OCI-LY7 (cell line): ENCODE data around the gene LY6G6D. TPM values are rescaled to one million over a fixed set of nuclear protein-coding genes. Genes with fewer than 3 reads are reported as not detected.

Experiments
- BruUV-seq: library from RNA; stranded (reverse); fragments of 400-500 nt; replicated peaks from 2 replicates; lab custom pipeline; 2021; lab: Mats Ljungman, UMichigan
- CTCF ChIA-PET: fragments of 300-600 bp; sonication (Branson Sonifier 250); formaldehyde crosslinking; loops from one replicate; lab custom pipeline; 2022; ENCODE audit warnings: antibody characterized with exemption; ENCODE audit not compliant: unreplicated experiment; lab: Charles Lee
- POLR2A ChIA-PET: fragments of 300-600 bp; sonication (Branson Sonifier 250); formaldehyde crosslinking; loops from one replicate; lab custom pipeline; 2022; ENCODE audit warnings: antibody characterized with exemption; lab: Charles Lee
- DNase-seq: peaks from one replicate; pipeline ENCODE4 v3.0.0-alpha.2; 2015; ENCODE audit warnings: low spot score
- H2AFZ ChIP-seq: fragments of 200-600 bp; sonication (generic), shearing (Covaris generic); 2 replicates; pipeline ENCODE4 v1.6.1; 2014; ENCODE audit warnings: mild to moderate bottlenecking, antibody characterized with exemption, low read length, moderate library complexity
- H3K27ac ChIP-seq: fragments of 200-600 bp; sonication (generic); 2 replicates; pipeline ENCODE4 v1.5.1; 2014; ENCODE audit warnings: mixed run types, low read depth, mild to moderate bottlenecking, moderate library complexity, low read length, inconsistent platforms; ENCODE audit not compliant: poor library complexity, severe bottlenecking
- H3K36me3 ChIP-seq: fragments of 200-600 bp; sonication (generic); 2 replicates; pipeline ENCODE4 v1.6.1; 2014; ENCODE audit warnings: mild to moderate bottlenecking, antibody characterized with exemption, low read length, moderate library complexity, mixed read lengths; ENCODE audit not compliant: insufficient read depth
- H3K4me1 ChIP-seq: fragments of 200-600 bp; sonication (generic); 2 replicates; pipeline ENCODE4 v1.5.1; 2014; ENCODE audit warnings: mild to moderate bottlenecking, low read length; ENCODE audit not compliant: insufficient read depth, poor library complexity, severe bottlenecking
- H3K4me2 ChIP-seq: fragments of 200-600 bp; sonication (generic); 2 replicates; pipeline ENCODE4 v1.6.1; 2014; ENCODE audit warnings: mild to moderate bottlenecking, low read length
- H3K4me3 ChIP-seq: fragments of 200-600 bp; sonication (generic); 2 replicates; pipeline ENCODE4 v1.5.1; 2014; ENCODE audit warnings: mild to moderate bottlenecking, low read depth, low read length; ENCODE audit not compliant: poor library complexity, severe bottlenecking
- H3K79me2 ChIP-seq: fragments of 200-600 bp; sonication (generic); 2 replicates; pipeline ENCODE4 v1.6.1; 2016; ENCODE audit warnings: low read depth, mild to moderate bottlenecking, low read length, moderate library complexity, mixed read lengths; ENCODE audit not compliant: insufficient read depth
- H3K9me2 ChIP-seq: fragments of 200-600 bp; sonication (generic); 2 replicates; pipeline ENCODE4 v1.6.1; 2016; ENCODE audit warnings: mild to moderate bottlenecking, low read length, mixed read lengths; ENCODE audit not compliant: insufficient read depth
- H3K9me3 ChIP-seq: fragments of 200-600 bp; sonication (generic); 2 replicates; pipeline ENCODE4 v1.6.1; 2014; ENCODE audit warnings: mild to moderate bottlenecking, mixed run types, low read length, mixed read lengths
- H4K20me1 ChIP-seq: fragments of 200-600 bp; sonication (generic); 2 replicates; pipeline ENCODE4 v1.6.1; 2014; ENCODE audit warnings: mild to moderate bottlenecking, antibody characterized with exemption, low read length, moderate library complexity, mixed read lengths; ENCODE audit not compliant: insufficient read depth
- EZH2phosphoT487 ChIP-seq: fragments of 200-600 bp; sonication (generic); IDR thresholded peaks from 2 replicates; pipeline ENCODE4 v1.6.1; 2018; ENCODE audit warnings: low read depth, borderline replicate concordance, mild to moderate bottlenecking, mixed run types, antibody characterized with exemption, low read length, moderate library complexity, mixed read lengths
- intact Hi-C: fragments of 100-400 bp; cut with micrococcal nuclease; formaldehyde crosslinking; loops from one replicate; pipeline ENCODE4 v1.10.0; 2022; ENCODE audit not compliant: unreplicated experiment
- total RNA-seq, 2 experiments: library from RNA; depleted of rRNA in 1 of 2; stranded (reverse); fragments of >200 nt in 1 of 2; shearing (Covaris generic) in 1 of 2; gene quantifications; 2 replicates each; pipeline ENCODE4 v1.2.3, GENCODE V29; 2014 to 2022
- TF ChIP-seq, protein P1 (sequence below): fragments of 200-600 bp; sonication (generic); conservative IDR thresholded peaks from 2 replicates; pipeline ENCODE4 v1.5.1; 2014; ENCODE audit warnings: mild to moderate bottlenecking, antibody characterized with exemption, low read length, moderate library complexity, mixed read lengths

The LY6G6D gene
- total RNA-seq, 2 experiments from 2014 or later: not detected

GRCh38 chr6:31683591-31683990 lies 31.6 kb upstream of the LY6G6D start:
- no peaks in the 10 kb centered on the region for H3K79me2 ChIP-seq
- no peaks in the 10 kb centered on the region for H4K20me1 ChIP-seq
- intact Hi-C loops: loop anchor here (10.0 kb wide), 2 partner anchors 211 to 459 kb away; partner anchors contain the start of gene EHMT2
- H2AFZ ChIP-seq: no peak overlapping the region
- no peaks in the 10 kb centered on the region for H3K9me2 ChIP-seq
- DNase-seq: no peak
- POLR2A ChIA-PET: no interaction called here
- no peak for TF ChIP-seq EZH2phosphoT487
- TF ChIP-seq, protein P1, sequence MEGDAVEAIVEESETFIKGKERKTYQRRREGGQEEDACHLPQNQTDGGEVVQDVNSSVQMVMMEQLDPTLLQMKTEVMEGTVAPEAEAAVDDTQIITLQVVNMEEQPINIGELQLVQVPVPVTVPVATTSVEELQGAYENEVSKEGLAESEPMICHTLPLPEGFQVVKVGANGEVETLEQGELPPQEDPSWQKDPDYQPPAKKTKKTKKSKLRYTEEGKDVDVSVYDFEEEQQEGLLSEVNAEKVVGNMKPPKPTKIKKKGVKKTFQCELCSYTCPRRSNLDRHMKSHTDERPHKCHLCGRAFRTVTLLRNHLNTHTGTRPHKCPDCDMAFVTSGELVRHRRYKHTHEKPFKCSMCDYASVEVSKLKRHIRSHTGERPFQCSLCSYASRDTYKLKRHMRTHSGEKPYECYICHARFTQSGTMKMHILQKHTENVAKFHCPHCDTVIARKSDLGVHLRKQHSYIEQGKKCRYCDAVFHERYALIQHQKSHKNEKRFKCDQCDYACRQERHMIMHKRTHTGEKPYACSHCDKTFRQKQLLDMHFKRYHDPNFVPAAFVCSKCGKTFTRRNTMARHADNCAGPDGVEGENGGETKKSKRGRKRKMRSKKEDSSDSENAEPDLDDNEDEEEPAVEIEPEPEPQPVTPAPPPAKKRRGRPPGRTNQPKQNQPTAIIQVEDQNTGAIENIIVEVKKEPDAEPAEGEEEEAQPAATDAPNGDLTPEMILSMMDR: no peak
- CTCF ChIA-PET: no interaction called here
- H3K4me1 ChIP-seq: peaks cover 15% of the 10 kb centered on the region
- no peaks in the 10 kb centered on the region for H3K9me3 ChIP-seq
- no TSS peak for BruUV-seq
- H3K4me2 ChIP-seq: no peak overlapping the region
- no peak overlapping the region for H3K4me3 ChIP-seq
- no peak overlapping the region for H3K27ac ChIP-seq
- peaks cover 21% of the 10 kb centered on the region; the same call in 1 of the 2 replicates for H3K36me3 ChIP-seq

GRCh38 chr6:31686483-31686882 lies 28.7 kb upstream of the LY6G6D start:
- DNase-seq: no peak
- H2AFZ ChIP-seq: no peak overlapping the region
- peaks cover 49% of the 10 kb centered on the region for H3K36me3 ChIP-seq
- intact Hi-C loops: loop anchor here (10.0 kb wide), 2 partner anchors 208 to 462 kb away; partner anchors contain the start of gene EHMT2
- ChIA-PET POLR2A (interaction anchor here (0.9 kb wide), 1 partner anchor 52 kb away, joined by 3 read pairs; no protein-coding TSS in a partner anchor), CTCF (no interaction called here)
- no TSS peak for BruUV-seq
- TF ChIP-seq, protein P1: no peak
- no peak for TF ChIP-seq EZH2phosphoT487
- H3K4me2 ChIP-seq: no peak overlapping the region
- H3K79me2 ChIP-seq: no peaks in the 10 kb centered on the region
- H3K9me2 ChIP-seq: no peaks in the 10 kb centered on the region
- no peaks in the 10 kb centered on the region for H3K9me3 ChIP-seq
- no peak overlapping the region for H3K27ac ChIP-seq
- H3K4me3 ChIP-seq: no peak overlapping the region
- no peaks in the 10 kb centered on the region for H4K20me1 ChIP-seq
- peaks cover 13% of the 10 kb centered on the region for H3K4me1 ChIP-seq

GRCh38 chr6:31687321-31687720 lies 27.8 kb upstream of the LY6G6D start:
- H3K36me3 ChIP-seq: peaks cover 56% of the 10 kb centered on the region
- DNase-seq: no peak
- H3K9me3 ChIP-seq: no peaks in the 10 kb centered on the region
- H3K9me2 ChIP-seq: no peaks in the 10 kb centered on the region
- no peaks in the 10 kb centered on the region for H3K79me2 ChIP-seq
- H2AFZ ChIP-seq: no peak overlapping the region
- TF ChIP-seq EZH2phosphoT487: no peak
- TF ChIP-seq, protein P1: no peak
- H3K4me3 ChIP-seq: no peak overlapping the region
- H4K20me1 ChIP-seq: no peaks in the 10 kb centered on the region
- peaks cover 12% of the 10 kb centered on the region for H3K4me1 ChIP-seq
- H3K4me2 ChIP-seq: no peak overlapping the region
- H3K27ac ChIP-seq: no peak overlapping the region
- BruUV-seq: no TSS peak
- intact Hi-C loops: loop anchor here (10.0 kb wide), 2 partner anchors 207 to 463 kb away; partner anchors contain the start of gene EHMT2
- ChIA-PET CTCF (interaction anchor here (0.6 kb wide), 1 partner anchor 73 kb away, joined by 3 read pairs; no protein-coding TSS in a partner anchor), POLR2A (interaction anchor here (0.7 kb wide), 1 partner anchor 12 kb away, joined by 3 read pairs; no protein-coding TSS in a partner anchor)
